Heart right ventricle (tissue), 16 donors: ENCODE data around the gene PTPRN2. TPM values are rescaled to one million over a fixed set of nuclear protein-coding genes. Genes with fewer than 3 reads are reported as not detected.

ENCODE experiments used
- ATAC-seq, 8 donors: fragments of 200-7000 bp; cut with Tn5 transposase; one replicate each; pipeline ENCODE4 v1.9.1; 2020; ENCODE audit warnings: mild to moderate bottlenecking in 8 of 8, moderate library complexity in 8 of 8, moderate number of reproducible peaks in 1 of 8
- DNase-seq, 2 donors: peaks; one replicate each; pipeline ENCODE4 v3.0.0-alpha.2; 2020
- H3K27ac ChIP-seq, 10 donors: fragments of 200-600 bp; sonication (generic) in 2 of 10; one replicate each; pipeline versions ENCODE4 v1.5.0 to v1.8.0; 2020 to 2022; ENCODE audit warnings: mild to moderate bottlenecking in 3 of 10
- H3K27me3 ChIP-seq, 7 donors: fragments of 200-600 bp; one replicate each; pipeline ENCODE4 v1.8.0; 2021 to 2022; ENCODE audit warnings: mild to moderate bottlenecking in 2 of 7
- H3K36me3 ChIP-seq, 9 donors: fragments of 200-600 bp; sonication (generic) in 1 of 9; one replicate each; pipeline versions ENCODE4 v1.5.0 to v1.8.0; 2020 to 2022; ENCODE audit warnings: mild to moderate bottlenecking in 2 of 9
- H3K4me1 ChIP-seq, 9 donors: fragments of 200-600 bp; sonication (generic) in 1 of 9; one replicate each; pipeline versions ENCODE4 v1.5.0 to v1.8.0; 2020 to 2022; ENCODE audit warnings: mild to moderate bottlenecking in 4 of 9
- H3K4me3 ChIP-seq, 10 donors: fragments of 200-600 bp; sonication (generic) in 2 of 10; one replicate each; pipeline versions ENCODE4 v1.5.0 to v1.8.0; 2020 to 2022; ENCODE audit warnings: mild to moderate bottlenecking in 7 of 10, moderate library complexity in 2 of 10
- H3K9me3 ChIP-seq, 11 donors: fragments of 200-600 bp in 10 of 11; sonication (generic) in 2 of 11; one replicate each; pipeline versions ENCODE4 v1.5.0 to v1.8.0; 2013 to 2022; ENCODE audit warnings: mild to moderate bottlenecking in 2 of 11, control low read depth in 1 of 11, moderate library complexity in 1 of 11
- CTCF ChIP-seq, 9 donors: fragments of 200-600 bp; sonication (generic) in 2 of 9; IDR thresholded peaks; one replicate each; pipeline versions ENCODE4 v1.5.0 to v1.8.0; 2021 to 2022; ENCODE audit warnings: antibody characterized with exemption in 9 of 9, mild to moderate bottlenecking in 5 of 9, moderate library complexity in 1 of 9
- WGBS, 2 donors: extraction: QIAGEN DNeasy Blood & Tissue Kit; methylation state at CpG; one replicate each; pipeline ENCODE4 v1.1.7; 2013; ENCODE audit warnings: inconsistent platforms in 1 of 2; 5-methylcytosine and 5-hydroxymethylcytosine counted together
- intact Hi-C, 10 donors: fragments of 100-400 bp; cut with DNase I; formaldehyde crosslinking; loops; one replicate each; pipeline versions ENCODE4 v1.11.1 to v1.14.2; 2022
- polyA plus RNA-seq, 2 donors: library from polyadenylated mRNA; stranded (reverse); fragments of 200-250 nt; gene quantifications; one replicate each; pipeline ENCODE4 v1.2.3, GENCODE V29; 2013
- total RNA-seq, 10 donors: library from RNA; stranded (reverse); fragmentation: NEBNext Ultra II Directional in 3 of 10; extraction: Animal tissue kit (Norgen Biotek cat#: 25700) in 3 of 10; gene quantifications; one replicate each; pipeline versions ENCODE4 v1.2.1 to v1.2.4, GENCODE V29; 2021 to 2023
- donor health status: Arrhythmogenic right ventricular cardiomyopathy.
- donor health status: ischemic (EF 13 %, LVEDD 7.1; RV severe dilation, severe dysfunction).
- donor health status: healthy with polysubstance abuse.
- donor health status: DM: no; HTN: yes; CAD: no.
- donor health status: DM: no; HTN: no; CAD: no.
- donor health status: ischemic (EF 25% LVEDD 6.9; RV normal size, moderate dysfunction).
- donor health status: ischemic (EF 25% LVEDD 5.7; RV mildly dilated, moderate dysfunction).
- donor health status: healthy.
- donor health status: DM: yes; HTN: yes; CAD: no.
- donor health status: Ischemic cardiomyopathy.
- donor health status: ischemic (EF 35%, LVEDD 5.7; RV mildly dilated, moderate dysfunction).
- donor health status: nonischemic (EF 11% LVEDD 7.7; RV severe dilation, severe dysfunction).
- donor health status: DM: yes; HTN: yes; CAD: no.
- donor health status: PGD.
- donor health status: ischemic (EF 29% LVEDD 5.4; RV normal size, mild dysfunction).
- donor health status: nonischemic (EF 23%, LVEDD 6.1; RV moderate dilation, normal function).

Gene PTPRN2
- total and polyA plus RNA-seq, 12 donors: 0.82 to 1.8 (median 1.3) TPM

- intact Hi-C loops: no loop called here
- H3K36me3 ChIP-seq: no peaks in the 10 kb centered on the region
- no peak for DNase-seq
- no peak for ATAC-seq
- H3K4me3 ChIP-seq: no peak overlapping the region
- peaks cover 0 to 36% (median 19%) of the 10 kb centered on the region in 11 donors for H3K9me3 ChIP-seq
- TF ChIP-seq CTCF (IDR thresholded peaks at IDR 0.05): no peak
- H3K4me1 ChIP-seq: no peaks in the 10 kb centered on the region
- peaks cover 0 to 16% (median 9%) of the 10 kb centered on the region in 7 donors for H3K27me3 ChIP-seq
- no peak overlapping the region for H3K27ac ChIP-seq
- WGBS, 2 donors: 93 to 95% methylated on average over 10 of the region's 10 CpGs
Measured at GRCh38 chr7:157976406-157976805, 611.2 kb downstream of the PTPRN2 start.

GRCh38 chr7:157975401-157976372 lies 611.9 kb downstream of the PTPRN2 start:
- WGBS, 2 donors: 87 to 88% methylated on average over 21 of the region's 21 CpGs
- intact Hi-C loops: no loop called here
- H3K4me3 ChIP-seq: no peak overlapping the region
- peaks cover 0 to 16% (median 8%) of the 10 kb centered on the region in 7 donors for H3K27me3 ChIP-seq
- DNase-seq: no peak
- no peak for TF ChIP-seq CTCF (IDR thresholded peaks at IDR 0.05)
- no peaks in the 10 kb centered on the region for H3K36me3 ChIP-seq
- no peaks in the 10 kb centered on the region for H3K4me1 ChIP-seq
- ATAC-seq: no peak
- H3K27ac ChIP-seq: no peak overlapping the region
- H3K9me3 ChIP-seq: peaks cover 0 to 38% (median 19%) of the 10 kb centered on the region in 11 donors

- H3K27ac ChIP-seq: no peak overlapping the region
- H3K9me3 ChIP-seq: peaks cover 0 to 45% (median 19%) of the 10 kb centered on the region in 11 donors
- intact Hi-C loops: no loop called here
- H3K4me3 ChIP-seq: no peak overlapping the region
- H3K27me3 ChIP-seq: peaks cover 0 to 13% (median 5%) of the 10 kb centered on the region in 7 donors
- TF ChIP-seq CTCF (IDR thresholded peaks at IDR 0.05): no peak
- no peaks in the 10 kb centered on the region for H3K36me3 ChIP-seq
- no peaks in the 10 kb centered on the region for H3K4me1 ChIP-seq
- DNase-seq: no peak
- ATAC-seq: no peak
- WGBS, 2 donors: 84 to 85% methylated on average over 10 to 11 of the region's 11 CpGs
Measured at GRCh38 chr7:157974678-157975230, 612.9 kb downstream of the PTPRN2 start.

GRCh38 chr7:157973971-157974677 lies 613.5 kb downstream of the PTPRN2 start:
- Histone ChIP-seq H3K27me3 (peaks cover 0 to 7% (median 0%) of the 10 kb centered on the region in 7 donors), H3K4me3 (no peak overlapping the region), H3K9me3 (peaks cover 0 to 50% (median 19%) of the 10 kb centered on the region in 11 donors), H3K27ac (no peak overlapping the region), H3K4me1 (no peaks in the 10 kb centered on the region), H3K36me3 (no peaks in the 10 kb centered on the region)
- 92 to 93% methylated on average over 23 of the region's 23 CpGs for WGBS, 2 donors
- intact Hi-C loops: no loop called here
- TF ChIP-seq CTCF (IDR thresholded peaks at IDR 0.05): no peak
- ATAC-seq (no peak), DNase-seq (no peak)
